GM18907 (cell line): ENCODE measurements around the gene SGTA.
"Not testable (repeated sequence)": the region's sequence is repeated elsewhere in the genome, so short reads cannot be mapped to it uniquely, and the experiment has no call there.

ENCODE experiments used
- ATAC-seq: cut with Tn5 transposase; IDR thresholded peaks from one replicate; pipeline ENCODE4 v1.9.1; 2021; ENCODE audit warnings: mild to moderate bottlenecking, moderate library complexity; ENCODE audit not compliant: unreplicated experiment

SGTA gene

GRCh38 chr19:2782936-2783780 is at the start of gene SGTA:
SGTA (minus strand) TSS chr19:2783273; CDS start chr19:2769068, 14,205 bp downstream.
- ATAC-seq: peak; percentile 77

GRCh38 chr19:2827840-2828489 is 44.9 kb upstream of the SGTA start:
- ATAC-seq: no peak

GRCh38 chr19:2827022-2827421 is 43.9 kb upstream of the SGTA start:
- ATAC-seq: no peak

- no peak for ATAC-seq
These were observed 41.1 kb upstream of the SGTA start for GRCh38 chr19:2824129-2824528.

GRCh38 chr19:2823646-2824045 is 40.6 kb upstream of the SGTA start:
- no peak for ATAC-seq

GRCh38 chr19:2822846-2823245 is 39.8 kb upstream of the SGTA start:
- ATAC-seq: no peak

GRCh38 chr19:2820112-2820702 is 37.1 kb upstream of the SGTA start:
- ATAC-seq: no peak

GRCh38 chr19:2819540-2820111 is 36.6 kb upstream of the SGTA start, which contains the start of gene ZNF554:
ZNF554 (plus strand) TSS chr19:2819868; CDS start chr19:2820072, 204 bp downstream.
- ATAC-seq: peak; percentile 84

- ATAC-seq: not testable (repeated sequence)
These were observed 34.3 kb upstream of the SGTA start for GRCh38 chr19:2817237-2817829.

GRCh38 chr19:2816641-2817040 is 33.6 kb upstream of the SGTA start:
- no peak for ATAC-seq

- ATAC-seq: no peak
These were observed 32.9 kb upstream of the SGTA start for GRCh38 chr19:2815923-2816322.

GRCh38 chr19:2815191-2815614 is 32.1 kb upstream of the SGTA start:
- no peak for ATAC-seq

GRCh38 chr19:2814426-2814825 is 31.4 kb upstream of the SGTA start:
- ATAC-seq: no peak

GRCh38 chr19:2813235-2814160 is 30.4 kb upstream of the SGTA start:
- no peak for ATAC-seq

- no peak for ATAC-seq
These were observed 29.6 kb upstream of the SGTA start for GRCh38 chr19:2812414-2813234.

- no peak for ATAC-seq
These were observed 28.8 kb upstream of the SGTA start for GRCh38 chr19:2811735-2812413.

GRCh38 chr19:2811221-2811722 is 28.2 kb upstream of the SGTA start:
- no peak for ATAC-seq
